K562 (cell line): ENCODE data around the gene TUB. TPM values are rescaled to one million over a fixed set of nuclear protein-coding genes. Genes with fewer than 3 reads are reported as not detected.

Experiments
- ATAC-seq: fragments of 200-7000 bp; cut with Tn5 transposase; 3 replicates; pipeline ENCODE4 v1.9.1; 2020; ENCODE audit warnings: moderate library complexity
- BruUV-seq: library from RNA; stranded (reverse); fragments of 400-500 nt; replicated peaks from 2 replicates; lab custom pipeline; 2021; lab: Mats Ljungman, UMichigan
- CTCF ChIA-PET: fragments of 300-600 bp; formaldehyde crosslinking; extraction: SDS; loops from one replicate; lab custom pipeline; 2021; ENCODE audit warnings: low intra/inter-chr PET ratio; lab: Yijun Ruan, JAX
- POLR2A ChIA-PET: fragments of 300-600, 350-650 bp; sonication (Branson Sonifier 250); formaldehyde crosslinking; extraction: SDS; loops from one replicate; lab custom pipeline; 2021; ENCODE audit warnings: antibody characterized with exemption, inconsistent platforms; lab: Yijun Ruan, JAX
- DNase-seq, 4 experiments: peaks; one replicate each; pipeline versions ENCODE4 v3.0.0 to v3.0.0-alpha.2; 2011 to 2018; ENCODE audit warnings: low spot score in 3 of 4, mixed read lengths in 3 of 4; ENCODE audit errors: extremely low read depth in 1 of 4
- FAIRE-seq: peaks from 2 replicates; lab custom pipeline; 2011; peaks lifted over from hg19 to GRCh38; lab: Jason Lieb, UNC
- H2AFZ ChIP-seq: 2 replicates; pipeline ENCODE4 v1.6.0; 2011; ENCODE audit warnings: low read depth, low read length, control low read depth, inconsistent platforms
- H3K27ac ChIP-seq: fragments of 200-600 bp; 3 replicates; pipeline ENCODE4 v1.8.0; 2011; ENCODE audit warnings: low read depth, mild to moderate bottlenecking, control low read depth, inconsistent platforms, low read length, moderate library complexity, mixed read lengths; ENCODE audit errors: extremely low read depth
- H3K27me3 ChIP-seq, 2 experiments: fragments of 300-600 bp in 1 of 2; 2 replicates in 1 of 2; 3 replicates in 1 of 2; pipeline versions ENCODE4 v1.6.0 to v1.8.0; 2011; ENCODE audit warnings: inconsistent platforms in 2 of 2, low read length in 2 of 2, mild to moderate bottlenecking in 1 of 2, mixed read lengths in 1 of 2, moderate library complexity in 1 of 2; ENCODE audit not compliant: control insufficient read depth in 2 of 2, insufficient read depth in 2 of 2
- H3K36me3 ChIP-seq: fragments of 300-600 bp; 3 replicates; pipeline ENCODE4 v1.8.0; 2011; ENCODE audit warnings: mild to moderate bottlenecking, low read length, inconsistent platforms; ENCODE audit not compliant: control insufficient read depth, insufficient read depth
- H3K4me1 ChIP-seq, 2 experiments: fragments of 200-600 bp in 1 of 2; replicated peaks in 1 of 2; 2 replicates in 1 of 2; 3 replicates in 1 of 2; pipeline versions ENCODE4 v1.5.1 to v1.8.0; 2011; ENCODE audit warnings: inconsistent platforms in 2 of 2, low read length in 2 of 2, mild to moderate bottlenecking in 1 of 2, mixed read lengths in 1 of 2, moderate library complexity in 1 of 2; ENCODE audit not compliant: control insufficient read depth in 2 of 2, insufficient read depth in 2 of 2
- H3K4me2 ChIP-seq: 2 replicates; pipeline ENCODE4 v1.6.1; 2011; ENCODE audit warnings: low read length, control low read depth, inconsistent platforms, mixed read lengths; ENCODE audit not compliant: insufficient read depth
- H3K4me3 ChIP-seq: fragments of 200-600 bp; sonication (generic), shearing (Covaris generic); 2 replicates; pipeline ENCODE4 v1.5.1; 2016; ENCODE audit warnings: control low read depth, inconsistent platforms
- H3K79me2 ChIP-seq: fragments of 200-600 bp; 3 replicates; pipeline ENCODE4 v1.8.0; 2011; ENCODE audit warnings: low read length, inconsistent platforms; ENCODE audit not compliant: control insufficient read depth, insufficient read depth
- H3K9ac ChIP-seq, 2 experiments: 2 replicates each; pipeline versions ENCODE4 v1.6.0 to v1.6.1; 2011; ENCODE audit warnings: low read depth in 2 of 2, low read length in 2 of 2, control low read depth in 1 of 2, inconsistent platforms in 1 of 2, mild to moderate bottlenecking in 1 of 2, mixed read lengths in 1 of 2; ENCODE audit not compliant: insufficient read depth in 1 of 2
- H3K9me1 ChIP-seq: one replicate; pipeline ENCODE4 v1.6.0; 2011; ENCODE audit warnings: inconsistent platforms, mild to moderate bottlenecking, low read length, moderate library complexity; ENCODE audit not compliant: control insufficient read depth, insufficient read depth
- H3K9me3 ChIP-seq: replicated peaks from 2 replicates; pipeline ENCODE4 v1.5.1; 2011; ENCODE audit warnings: low read depth, low read length, inconsistent platforms; ENCODE audit not compliant: control insufficient read depth, insufficient read depth
- H4K20me1 ChIP-seq: replicated peaks from 2 replicates; pipeline ENCODE4 v1.6.1; 2011; ENCODE audit warnings: low read length, inconsistent platforms, mixed read lengths; ENCODE audit not compliant: control insufficient read depth, insufficient read depth
- AFF1 ChIP-seq, 2 experiments: fragments of 450-650 bp; IDR thresholded peaks; 2 replicates each; pipeline ENCODE4 v1.6.1; 2018; ENCODE audit warnings: mild to moderate bottlenecking in 2 of 2, low read depth in 1 of 2; ENCODE audit not compliant: partially characterized antibody in 2 of 2
- CLOCK ChIP-seq: fragments of 250-450 bp; sonication (Bioruptor Pico); IDR thresholded peaks from 2 replicates; pipeline ENCODE4 v1.4.0; 2020; ENCODE audit warnings: mild to moderate bottlenecking, moderate library complexity, borderline replicate concordance
- DPF2 ChIP-seq: fragments of 450-650 bp; IDR thresholded peaks from 2 replicates; pipeline ENCODE4 v1.6.1; 2016
- FIP1L1 ChIP-seq: fragments of 200-400 bp; formaldehyde crosslinking; IDR thresholded peaks from 2 replicates; pipeline ENCODE4 v1.6.1; 2018; ENCODE audit warnings: mild to moderate bottlenecking, low read depth, low read length; ENCODE audit not compliant: poor library complexity, severe bottlenecking
- IRF1 ChIP-seq: sonication (generic); formaldehyde crosslinking; IDR thresholded peaks from 2 replicates; pipeline ENCODE4 v1.8.0; 2022; ENCODE audit warnings: missing genetic modification reagents, mild to moderate bottlenecking, borderline replicate concordance
- PHF8 ChIP-seq: fragments of 200-600 bp; sonication (generic); IDR thresholded peaks from 2 replicates; pipeline ENCODE4 v1.6.1; 2012; ENCODE audit warnings: mixed run types, mild to moderate bottlenecking, inconsistent platforms, low read length, moderate library complexity, borderline replicate concordance
- ZNF239 ChIP-seq: fragments of 250-450 bp; sonication (Bioruptor Pico); IDR thresholded peaks from 2 replicates; pipeline ENCODE4 v1.4.0; 2020; ENCODE audit warnings: mild to moderate bottlenecking
- ZNF253 ChIP-seq: fragments of 250-450 bp; sonication (Bioruptor Pico); conservative IDR thresholded peaks from 2 replicates; pipeline ENCODE4 v1.6.1; 2021; ENCODE audit warnings: mild to moderate bottlenecking
- ZNF583 ChIP-seq: fragments of 250-450 bp; sonication (Bioruptor Pico); IDR thresholded peaks from 2 replicates; pipeline ENCODE4 v1.4.0; 2020
- WGBS: fragments of 100-300 bp; shearing (Covaris generic); methylation state at CpG from one replicate; pipeline ENCODE4 v1.1.6; 2016; ENCODE audit warnings: low coverage, mixed read lengths; ENCODE audit not compliant: insufficient coverage; ENCODE audit errors: missing lambda C conversion rate; 5-methylcytosine and 5-hydroxymethylcytosine counted together
- in situ Hi-C: fragments of 300-500 bp; cut with MboI; formaldehyde crosslinking; loops from 4 replicates; pipeline ENCODE4 v1.15.0; 2018; ENCODE audit warnings: inconsistent platforms, mixed read lengths
- intact Hi-C: fragments of 100-400 bp; cut with micrococcal nuclease; formaldehyde crosslinking; loops from 2 replicates; pipeline ENCODE4 v1.14.2; 2022
- polyA plus RNA-seq, 8 experiments: library from polyadenylated mRNA; depleted of rRNA in 4 of 8; stranded (reverse) in 5 of 8; unstranded in 3 of 8; fragments of >200 nt; fragmentation: Nextera tagmentation in 2 of 8; fragmentation: Illumina TruSeq in 1 of 8; extraction: Ambion mirVana in 2 of 8; extraction: Trizol in 1 of 8; gene quantifications; 2 replicates each; pipeline versions ENCODE4 v1.2.1 to v1.2.3, GENCODE V29; 2011 to 2014; ENCODE audit warnings: inconsistent platforms in 1 of 8, missing spikeins in 1 of 8
- total RNA-seq, 7 experiments: library from RNA; depleted of rRNA in 6 of 7; stranded (reverse); fragments of >200 nt in 6 of 7; fragmentation: Illumina TruSeq in 2 of 7; extraction: Trizol in 2 of 7; gene quantifications; 2 replicates each; pipeline versions ENCODE4 v1.2.1 to v1.2.3, GENCODE V29; 2011 to 2021; ENCODE audit warnings: low replicate concordance in 1 of 7

TUB gene
- total and polyA plus RNA-seq, 9 of the 15 experiments (the other 6 are each of a cell fraction or from before 2014, with no cell fraction given): not detected

GRCh38 chr11:8095371-8095770, 14.4 kb downstream of the TUB start (continued):
- no peak for TF ChIP-seq CLOCK (CRISPR knock-in tag)

- intact Hi-C loops: loop anchor here (10.0 kb wide), 1 partner anchor 391 kb away; the partner anchor contains the start of gene OVCH2
- TF ChIP-seq DPF2: no peak
- TF ChIP-seq ZNF583 (CRISPR knock-in tag): no peak
- TF ChIP-seq IRF1 (CRISPR knock-in tag): no peak
- TF ChIP-seq ZNF253 (CRISPR knock-in tag): no peak
- TF ChIP-seq ZNF239 (CRISPR knock-in tag): no peak
- no peak for TF ChIP-seq AFF1 (IDR thresholded peaks at IDR 0.05; ENCODE audit: low read depth in 1 of 2, partially characterized antibody in 2 of 2)
- no peak for TF ChIP-seq FIP1L1
- no peak for TF ChIP-seq PHF8
These were observed 15.0 kb downstream of the TUB start for GRCh38 chr11:8095806-8096522.

More at GRCh38 chr11:8095806-8096522, 15.0 kb downstream of the TUB start:
- ATAC-seq: no peak
- H3K9ac ChIP-seq: no peak overlapping the region
- no peak overlapping the region for H3K4me3 ChIP-seq
- H3K4me1 ChIP-seq: peaks cover 0 to 3% of the 10 kb centered on the region in 2 experiments; a peak in 2 of 5 replicates
- no peaks in the 10 kb centered on the region for H3K9me3 ChIP-seq
- H3K4me2 ChIP-seq: no peak overlapping the region
- H4K20me1 ChIP-seq: no peaks in the 10 kb centered on the region
- FAIRE-seq: no peak
- no peak overlapping the region for H3K27ac ChIP-seq
- H3K79me2 ChIP-seq: no peaks in the 10 kb centered on the region
- CTCF ChIA-PET: no interaction called here
- H3K9me1 ChIP-seq: no peaks in the 10 kb centered on the region
- peaks cover 0 to 36% of the 10 kb centered on the region in 2 experiments; a peak in 3 of 5 replicates for H3K27me3 ChIP-seq
- in situ Hi-C loops: loop anchor here (5.0 to 10.0 kb wide), 2 partner anchors 89 to 201 kb away; no protein-coding TSS in a partner anchor
- H2AFZ ChIP-seq: no peak overlapping the region
- no TSS peak for BruUV-seq
- POLR2A ChIA-PET: interaction anchor here (0.6 to 0.7 kb wide), 3 partner anchors 10 to 851 kb away, joined by 3 to 4 read pairs (median 3); no protein-coding TSS in a partner anchor
- DNase-seq: no peak
- 0% methylated on average over 5 of the region's 5 CpGs for WGBS
- no peaks in the 10 kb centered on the region for H3K36me3 ChIP-seq
